ENCODE data around the gene ACKR3. TPM values are rescaled to one million over a fixed set of nuclear protein-coding genes. Genes with fewer than 3 reads are reported as not detected.

The ACKR3 gene
- total and polyA plus RNA-seq, 7 donors, result 1.6 to 39.1 (median 17.0) TPM

DNA sequence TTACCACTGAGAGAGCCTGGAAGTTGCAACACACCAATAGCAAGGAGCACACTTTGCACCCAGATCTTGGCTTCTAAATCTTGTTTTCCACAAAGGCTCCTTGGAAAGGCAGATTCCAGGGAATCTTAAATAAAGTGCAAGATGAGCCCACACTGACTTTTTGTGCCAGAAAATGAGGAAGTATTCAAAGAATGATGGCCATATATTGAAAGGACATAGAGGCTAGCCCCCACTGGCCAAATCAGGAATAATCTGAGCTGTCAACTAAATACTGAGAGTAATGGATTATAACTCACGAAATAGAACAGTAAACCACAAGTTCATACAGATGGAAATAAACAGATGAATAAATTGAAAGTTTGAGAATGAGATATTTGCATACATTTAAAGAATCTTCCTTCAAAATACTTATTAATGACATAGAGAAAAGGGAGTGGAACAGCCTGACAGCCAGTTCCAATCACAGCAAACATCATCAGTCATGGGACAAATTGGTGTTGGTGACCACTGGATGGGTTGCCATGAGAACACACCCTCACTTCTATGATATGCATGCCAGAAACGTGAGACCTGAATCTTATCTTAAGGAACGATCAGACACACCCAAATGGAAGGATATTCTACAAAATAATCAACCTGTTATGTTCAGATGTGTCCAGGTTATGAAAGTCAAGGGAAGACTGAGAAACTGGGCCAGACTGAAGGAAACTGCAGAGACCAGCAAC, 12.2 kb upstream of the ACKR3 start:
- no peak for TF ChIP-seq EP300 (IDR thresholded peaks at IDR 0.05)
- DNase-seq, result no peak
- Histone ChIP-seq H3K27ac (no peak overlapping the region), H3K4me3 (no peak overlapping the region), H3K27me3 (no peaks in the 10 kb centered on the region), H3K4me1 (peaks cover 0 to 4% (median 0%) of the 10 kb centered on the region in 4 donors), H3K9me3 (no peaks in the 10 kb centered on the region), H3K36me3 (no peaks in the 10 kb centered on the region)
- intact Hi-C loops (cut with DNase I), result no loop called here
- 27 to 51% methylated on average over 3 of the region's 3 CpGs for WGBS, 2 donors

DNA sequence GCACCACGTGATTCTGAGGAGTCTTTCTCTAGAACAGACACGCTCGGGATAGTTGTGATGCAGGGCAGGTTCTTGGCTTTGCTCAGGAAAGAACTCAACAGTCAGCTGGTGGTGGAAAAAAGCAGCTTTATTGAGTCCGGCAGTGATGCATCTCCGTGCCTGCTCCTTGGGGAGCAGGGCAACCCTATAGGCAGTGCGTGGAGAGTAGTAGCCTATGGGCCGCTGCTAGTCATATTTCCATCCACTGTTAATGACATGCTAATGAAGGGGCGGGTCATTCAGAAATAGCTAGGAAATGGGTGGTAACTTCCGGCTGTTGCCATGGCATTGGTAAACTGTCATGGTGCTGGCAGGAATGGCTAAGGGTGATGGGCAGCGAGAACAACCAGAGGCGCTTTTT, 11.6 kb upstream of the ACKR3 start:
- no peak for DNase-seq
- TF ChIP-seq POLR2AphosphoS5 (IDR thresholded peaks at IDR 0.05), result no peak
- TF ChIP-seq, protein P1, sequence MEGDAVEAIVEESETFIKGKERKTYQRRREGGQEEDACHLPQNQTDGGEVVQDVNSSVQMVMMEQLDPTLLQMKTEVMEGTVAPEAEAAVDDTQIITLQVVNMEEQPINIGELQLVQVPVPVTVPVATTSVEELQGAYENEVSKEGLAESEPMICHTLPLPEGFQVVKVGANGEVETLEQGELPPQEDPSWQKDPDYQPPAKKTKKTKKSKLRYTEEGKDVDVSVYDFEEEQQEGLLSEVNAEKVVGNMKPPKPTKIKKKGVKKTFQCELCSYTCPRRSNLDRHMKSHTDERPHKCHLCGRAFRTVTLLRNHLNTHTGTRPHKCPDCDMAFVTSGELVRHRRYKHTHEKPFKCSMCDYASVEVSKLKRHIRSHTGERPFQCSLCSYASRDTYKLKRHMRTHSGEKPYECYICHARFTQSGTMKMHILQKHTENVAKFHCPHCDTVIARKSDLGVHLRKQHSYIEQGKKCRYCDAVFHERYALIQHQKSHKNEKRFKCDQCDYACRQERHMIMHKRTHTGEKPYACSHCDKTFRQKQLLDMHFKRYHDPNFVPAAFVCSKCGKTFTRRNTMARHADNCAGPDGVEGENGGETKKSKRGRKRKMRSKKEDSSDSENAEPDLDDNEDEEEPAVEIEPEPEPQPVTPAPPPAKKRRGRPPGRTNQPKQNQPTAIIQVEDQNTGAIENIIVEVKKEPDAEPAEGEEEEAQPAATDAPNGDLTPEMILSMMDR (IDR thresholded peaks at IDR 0.05), result no peak
- no peak for TF ChIP-seq EP300 (IDR thresholded peaks at IDR 0.05)
- H3K27ac ChIP-seq, result no peak overlapping the region
- 82 to 93% methylated on average over 11 of the region's 11 CpGs for WGBS, 2 donors
- no peak overlapping the region for H3K4me3 ChIP-seq
- peaks cover 0 to 4% (median 0%) of the 10 kb centered on the region in 4 donors for H3K4me1 ChIP-seq
- no peaks in the 10 kb centered on the region for H3K36me3 ChIP-seq
- no peaks in the 10 kb centered on the region for H3K27me3 ChIP-seq
- no peaks in the 10 kb centered on the region for H3K9me3 ChIP-seq
- intact Hi-C loops (cut with DNase I), result no loop called here

DNA sequence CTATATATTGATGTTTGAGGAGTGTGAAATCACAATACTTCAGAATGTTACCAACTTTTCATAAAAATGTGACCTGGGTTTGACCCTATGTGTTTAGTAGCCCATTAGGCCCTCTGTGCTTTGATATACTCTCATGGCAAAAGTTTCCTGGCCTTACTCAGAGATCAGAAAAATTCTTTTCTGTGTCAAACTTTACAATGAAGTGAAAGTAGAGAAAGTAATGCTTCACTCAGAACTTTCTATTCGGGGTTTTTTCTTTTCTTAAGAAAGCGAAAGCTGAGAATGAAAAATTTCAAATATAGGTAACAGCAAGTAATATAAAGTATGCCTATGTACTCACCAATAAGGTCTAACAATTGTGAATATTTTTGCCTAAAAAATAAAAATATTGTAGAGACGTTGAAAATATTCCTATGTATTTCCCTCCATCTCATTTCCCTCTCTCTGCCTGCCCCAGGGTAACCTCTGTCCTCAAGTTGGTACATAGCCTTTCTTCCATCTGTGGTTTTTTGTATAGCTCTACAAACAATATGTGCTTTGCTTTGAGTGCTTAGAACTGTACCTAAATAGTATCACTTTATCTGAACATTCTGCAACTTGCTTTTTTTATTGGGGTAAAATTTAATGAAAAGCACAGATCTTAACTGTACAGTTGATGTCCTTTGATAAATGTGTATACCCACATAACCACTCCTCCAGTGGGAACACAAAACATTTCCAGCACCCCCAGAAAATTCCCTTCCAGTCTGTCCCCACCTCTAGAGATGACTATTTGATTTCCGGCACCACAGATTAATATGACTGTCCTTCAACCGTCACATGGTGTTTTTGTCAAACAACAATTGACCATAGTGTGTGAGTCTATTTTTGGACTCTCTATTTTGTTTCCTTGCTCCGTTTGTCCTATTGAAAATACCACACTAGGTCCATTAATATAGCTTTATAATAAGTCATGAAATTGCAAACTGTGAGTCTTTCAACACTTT, 10.3 kb upstream of the ACKR3 start:
- intact Hi-C loops (cut with DNase I), result no loop called here
- Histone ChIP-seq H3K4me3 (no peak overlapping the region), H3K9me3 (no peaks in the 10 kb centered on the region), H3K4me1 (peaks cover 0 to 4% (median 0%) of the 10 kb centered on the region in 4 donors), H3K27ac (no peak overlapping the region), H3K36me3 (no peaks in the 10 kb centered on the region), H3K27me3 (no peaks in the 10 kb centered on the region)
- 58 to 71% methylated on average over 6 of the region's 6 CpGs for WGBS, 2 donors
- DNase-seq, result no peak
- TF ChIP-seq, protein P1 (IDR thresholded peaks at IDR 0.05), result no peak
- TF ChIP-seq POLR2AphosphoS5 (IDR thresholded peaks at IDR 0.05) (no peak), EP300 (IDR thresholded peaks at IDR 0.05) (no peak), POLR2A (IDR thresholded peaks at IDR 0.05) (no peak)

DNA sequence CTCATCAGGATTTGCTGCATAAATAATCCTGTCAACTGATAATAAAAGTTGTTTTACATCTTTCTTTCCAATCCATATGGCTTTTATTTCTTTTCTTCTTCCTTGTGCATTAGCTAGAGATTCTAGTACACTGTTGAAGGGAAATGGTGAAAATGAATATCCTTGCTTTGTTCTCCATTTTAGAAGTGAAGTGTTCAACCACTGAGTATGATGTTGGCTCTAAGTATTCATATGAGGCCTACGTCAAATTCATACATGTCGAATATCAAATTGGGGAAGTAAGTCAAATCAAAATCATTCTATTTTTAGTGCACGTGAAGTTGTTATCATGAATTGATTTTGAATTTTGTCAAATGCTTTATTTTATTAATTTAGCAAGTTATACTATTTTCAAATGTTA, 7.8 kb upstream of the ACKR3 start:
- no peak for TF ChIP-seq POLR2A (IDR thresholded peaks at IDR 0.05)
- no peak for TF ChIP-seq POLR2AphosphoS5 (IDR thresholded peaks at IDR 0.05)
- TF ChIP-seq EP300 (IDR thresholded peaks at IDR 0.05), result no peak
- TF ChIP-seq, protein P1 (IDR thresholded peaks at IDR 0.05), result no peak
- Histone ChIP-seq H3K4me1 (peaks cover 0 to 9% (median 7%) of the 10 kb centered on the region in 4 donors), H3K27me3 (no peaks in the 10 kb centered on the region), H3K9me3 (no peaks in the 10 kb centered on the region), H3K4me3 (no peak overlapping the region), H3K36me3 (no peaks in the 10 kb centered on the region), H3K27ac (no peak overlapping the region)
- WGBS, 2 donors, result 82 to 94% methylated on average over 3 of the region's 3 CpGs
- intact Hi-C loops (cut with DNase I), result no loop called here
- DNase-seq, result no peak

DNA sequence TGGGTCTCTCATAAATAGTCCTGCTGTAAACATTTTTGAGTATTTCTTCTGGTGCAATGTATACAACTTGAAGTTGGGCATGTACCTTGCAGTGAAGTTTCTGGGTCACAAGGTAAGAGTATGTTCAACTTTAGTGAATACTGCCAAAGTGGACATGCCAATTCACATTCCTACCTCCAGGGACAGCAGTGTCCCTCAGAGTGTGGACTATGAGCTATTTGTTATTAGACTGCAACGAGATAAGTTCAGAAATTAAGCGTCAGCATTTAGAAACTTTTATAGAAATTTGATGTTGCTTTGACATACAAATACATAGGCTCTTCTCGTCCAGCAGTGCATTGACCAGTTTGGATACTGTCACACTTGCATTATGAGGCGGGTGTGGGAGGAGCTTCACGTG, 7.2 kb upstream of the ACKR3 start:
- no peak for TF ChIP-seq POLR2A (IDR thresholded peaks at IDR 0.05)
- TF ChIP-seq, protein P1 (IDR thresholded peaks at IDR 0.05), result peak in 3 of 4 experiments; percentile 32 to 51 (median 37)
- 74 to 77% methylated on average over 5 of the region's 5 CpGs for WGBS, 2 donors
- H3K9me3 ChIP-seq, result no peaks in the 10 kb centered on the region
- no peak for DNase-seq
- no peaks in the 10 kb centered on the region for H3K27me3 ChIP-seq
- H3K4me3 ChIP-seq, result no peak overlapping the region
- intact Hi-C loops (cut with DNase I), result no loop called here
- H3K36me3 ChIP-seq, result no peaks in the 10 kb centered on the region
- H3K27ac ChIP-seq, result no peak overlapping the region
- peaks cover 0 to 14% (median 13%) of the 10 kb centered on the region in 4 donors for H3K4me1 ChIP-seq
